Activated CD4-positive, CD25-positive, alpha-beta regulatory T cell treated with anti-CD3 and anti-CD28 coated beads, Interleukin-2, amount 50 U/mL, for 72 hours (primary cell): ENCODE results near the gene SPATA31C1.

Source experiments
- DNase-seq: peaks from one replicate; pipeline ENCODE4 v3.0.0; 2021

Gene SPATA31C1

DNA sequence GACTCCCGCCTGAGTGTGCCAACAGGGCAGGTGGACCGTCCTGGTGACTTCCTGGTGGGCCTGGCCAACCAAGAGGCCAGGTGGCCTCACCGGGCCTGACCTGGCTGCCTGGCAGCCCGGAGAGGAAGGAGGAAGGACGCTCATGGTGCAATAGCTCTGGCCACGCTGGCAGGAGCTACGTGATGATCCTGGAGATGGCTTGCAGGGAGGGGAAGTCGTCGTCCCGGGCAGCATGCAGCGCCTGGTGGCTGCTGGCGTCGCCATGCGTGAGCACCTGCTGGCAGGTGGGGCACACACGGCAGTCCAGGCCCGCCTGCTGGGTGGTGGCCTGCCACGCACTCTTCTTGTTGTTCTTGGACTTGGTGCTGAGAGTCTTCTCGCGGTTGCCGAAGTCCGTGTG, 26.3 kb downstream of the SPATA31C1 start:
- no peak for DNase-seq

- DNase-seq = no peak
Measured at GRCh38 chr9:87944682-87945081, 26.9 kb downstream of the SPATA31C1 start.

DNA sequence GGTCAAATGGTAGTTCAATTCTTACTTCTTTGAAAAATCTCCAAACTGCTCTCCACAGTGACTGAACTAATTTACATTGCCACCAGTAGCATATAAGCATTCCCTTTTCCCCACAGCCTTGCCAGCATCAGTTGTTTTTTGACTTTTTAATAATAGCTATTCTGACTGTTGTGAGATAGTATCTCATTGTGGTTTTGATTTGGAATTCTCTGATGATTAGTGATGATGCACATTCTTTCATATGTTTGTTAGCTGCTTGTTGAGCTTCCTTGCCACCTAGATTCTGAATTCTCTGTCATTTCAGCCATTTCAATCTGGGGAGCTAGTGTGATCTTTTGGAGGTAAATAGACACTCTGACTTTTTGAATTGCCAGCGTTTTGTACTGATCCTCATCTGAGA, 32.5 kb downstream of the SPATA31C1 start:
- DNase-seq = no peak

DNA sequence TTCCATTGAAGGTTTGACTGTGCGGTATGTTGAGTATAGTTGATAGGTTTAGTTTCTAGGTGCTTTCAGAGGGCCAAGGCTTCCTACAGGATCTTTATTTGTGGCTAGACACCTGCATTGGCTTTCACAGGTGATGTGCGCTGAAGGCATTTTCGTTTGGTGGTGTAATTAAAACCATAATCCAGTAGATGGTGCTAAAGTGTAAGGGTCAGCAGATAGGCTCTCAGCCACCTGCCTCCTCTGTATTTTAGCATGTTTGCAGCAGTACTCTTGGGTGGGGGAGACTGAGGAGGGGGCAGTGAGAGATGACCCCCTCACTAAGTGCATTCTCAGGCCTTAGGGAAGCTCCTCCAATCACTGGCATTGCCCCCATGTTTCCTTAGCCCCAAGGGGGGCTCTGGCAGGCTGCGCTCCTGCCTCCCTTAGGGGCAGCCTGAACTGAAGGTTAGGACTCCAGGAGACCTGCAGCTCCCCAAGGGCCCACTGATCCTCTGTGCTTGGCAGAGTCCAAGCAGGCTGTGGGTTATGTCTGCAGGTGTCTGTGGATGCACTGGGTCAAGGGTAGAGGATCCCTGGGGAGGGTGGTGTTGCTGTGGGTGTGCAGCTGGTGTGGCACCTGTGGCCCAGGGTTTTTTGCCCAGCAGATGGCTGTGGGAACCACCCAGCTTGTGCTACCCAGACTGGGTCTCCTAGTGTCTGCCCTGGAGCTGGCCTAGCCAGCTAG, 33.2 kb downstream of the SPATA31C1 start:
- DNase-seq = no peak

- no peak for DNase-seq
Measured at GRCh38 chr9:87954230-87954629, 36.5 kb downstream of the SPATA31C1 start.

DNA sequence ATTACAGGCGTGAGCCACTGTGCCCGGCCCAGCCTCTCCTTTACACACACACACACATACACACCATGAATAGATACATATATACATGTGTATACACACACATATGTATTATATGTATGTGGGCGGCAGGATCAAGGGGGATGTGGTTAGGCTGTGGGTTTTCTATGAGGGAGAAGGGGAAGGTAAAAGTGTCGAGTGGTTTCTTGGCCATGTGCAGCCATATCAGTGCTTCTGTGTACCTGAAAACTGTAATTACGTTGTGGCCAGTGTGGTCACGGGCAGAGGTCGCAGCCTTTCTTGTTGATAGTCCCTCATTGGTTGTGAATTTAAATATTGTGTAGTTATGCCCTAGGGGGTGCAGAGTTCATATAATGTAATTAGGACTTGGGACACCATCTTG, 40.1 kb downstream of the SPATA31C1 start:
- no peak for DNase-seq

- no peak for DNase-seq
Measured at GRCh38 chr9:87958591-87958990, 40.8 kb downstream of the SPATA31C1 start.

- DNase-seq = no peak
Measured at GRCh38 chr9:87959916-87960581, 42.3 kb downstream of the SPATA31C1 start.

- no peak for DNase-seq
Measured at GRCh38 chr9:87963770-87964169, 46.0 kb downstream of the SPATA31C1 start.

DNA sequence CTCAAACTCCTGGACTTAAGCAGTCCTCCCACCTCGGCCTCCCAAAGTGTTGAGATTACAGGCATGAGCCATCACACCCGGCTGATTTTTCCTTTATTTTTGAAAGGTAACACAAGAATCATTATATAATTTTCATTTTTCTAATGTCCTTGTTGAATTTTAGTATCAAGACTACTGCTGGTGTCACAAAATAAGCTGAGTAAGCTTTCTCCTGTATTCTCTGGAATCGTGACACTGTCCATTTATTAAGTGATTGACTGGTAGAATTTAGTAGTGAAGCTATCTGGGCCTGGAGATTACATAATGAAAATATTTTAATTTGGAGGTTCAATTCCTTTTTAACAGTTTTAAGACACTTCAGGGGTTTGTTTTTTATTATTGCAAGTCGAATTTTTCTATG, 47.1 kb downstream of the SPATA31C1 start:
- DNase-seq = no peak

GRCh38 chr9:87968155-87968554, 50.4 kb downstream of the SPATA31C1 start:
- DNase-seq = no peak

DNA sequence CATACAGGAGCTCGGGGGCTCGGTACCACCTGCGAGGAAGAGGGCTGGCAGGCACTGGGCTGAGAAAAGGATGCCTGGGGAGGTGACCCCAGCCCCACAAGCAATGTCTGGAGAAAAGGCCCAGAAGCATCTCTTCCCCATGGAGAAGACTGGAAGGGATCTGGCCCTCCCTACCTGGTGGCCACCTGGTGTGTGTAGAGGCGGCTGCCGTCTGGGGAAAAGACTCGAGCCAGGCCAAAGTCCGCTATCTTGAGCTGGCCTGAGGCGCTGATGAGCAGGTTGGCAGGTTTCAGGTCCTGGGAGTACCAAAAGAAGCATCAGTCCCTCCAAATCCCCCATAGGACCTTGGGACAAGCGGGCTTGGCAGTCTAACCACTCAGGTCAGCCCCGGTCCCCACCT, 52.8 kb downstream of the SPATA31C1 start:
- DNase-seq = no peak

- DNase-seq = no peak
Measured at GRCh38 chr9:87973122-87973521, 55.4 kb downstream of the SPATA31C1 start.
